WTC11 (cell line): ENCODE results near the gene ACTR3C.

ENCODE experiments used
- CREM ChIP-seq: sonication (generic); formaldehyde crosslinking; IDR thresholded peaks from 2 replicates; pipeline ENCODE4 v1.8.1; 2022; ENCODE audit warnings: mild to moderate bottlenecking, missing genetic modification reagents, moderate library complexity
- ELF4 ChIP-seq: sonication (generic); formaldehyde crosslinking; IDR thresholded peaks from 2 replicates; pipeline ENCODE4 v1.8.1; 2022; ENCODE audit warnings: low read depth, mild to moderate bottlenecking, moderate library complexity, missing genetic modification reagents
- FOXK1 ChIP-seq: sonication (generic); formaldehyde crosslinking; IDR thresholded peaks from 2 replicates; pipeline ENCODE4 v1.8.0; 2022; ENCODE audit warnings: mild to moderate bottlenecking, moderate library complexity, missing genetic modification reagents
- JUN ChIP-seq: sonication (generic); formaldehyde crosslinking; IDR thresholded peaks from 2 replicates; pipeline ENCODE4 v1.8.0; 2023; ENCODE audit warnings: mild to moderate bottlenecking, missing genetic modification reagents
- NFYB ChIP-seq: sonication (generic); formaldehyde crosslinking; conservative IDR thresholded peaks from 2 replicates; pipeline ENCODE4 v1.8.0; 2022; ENCODE audit warnings: low read depth, missing genetic modification reagents
- NR2C2 ChIP-seq: sonication (generic); formaldehyde crosslinking; IDR thresholded peaks from 2 replicates; pipeline ENCODE4 v1.8.0; 2022; ENCODE audit warnings: mild to moderate bottlenecking, missing genetic modification reagents
- TF ChIP-seq, protein P1 (sequence below): fragments of 200-600 bp; IDR thresholded peaks from 2 replicates; pipeline ENCODE4 v1.8.0; 2022; ENCODE audit warnings: antibody characterized with exemption
- TF ChIP-seq, protein P2 (sequence below): sonication (generic); formaldehyde crosslinking; conservative IDR thresholded peaks from 2 replicates; pipeline ENCODE4 v1.8.1; 2022; ENCODE audit warnings: mild to moderate bottlenecking, missing genetic modification reagents
- TF ChIP-seq, protein P3 (sequence below): fragments of 250-450 bp; sonication (Bioruptor Pico); IDR thresholded peaks from 2 replicates; pipeline ENCODE4 v2.1.2; 2022; ENCODE audit warnings: mild to moderate bottlenecking, moderate library complexity
- TF ChIP-seq, protein P4 (sequence below): sonication (generic); formaldehyde crosslinking; IDR thresholded peaks from 2 replicates; pipeline ENCODE4 v1.8.1; 2022; ENCODE audit warnings: low read depth, missing genetic modification reagents, borderline replicate concordance
- TF ChIP-seq, protein P5 (sequence below): fragments of 250-450 bp; sonication (Bioruptor Pico); conservative IDR thresholded peaks from 2 replicates; pipeline ENCODE4 v1.9.0; 2021; ENCODE audit warnings: mild to moderate bottlenecking

DNA sequence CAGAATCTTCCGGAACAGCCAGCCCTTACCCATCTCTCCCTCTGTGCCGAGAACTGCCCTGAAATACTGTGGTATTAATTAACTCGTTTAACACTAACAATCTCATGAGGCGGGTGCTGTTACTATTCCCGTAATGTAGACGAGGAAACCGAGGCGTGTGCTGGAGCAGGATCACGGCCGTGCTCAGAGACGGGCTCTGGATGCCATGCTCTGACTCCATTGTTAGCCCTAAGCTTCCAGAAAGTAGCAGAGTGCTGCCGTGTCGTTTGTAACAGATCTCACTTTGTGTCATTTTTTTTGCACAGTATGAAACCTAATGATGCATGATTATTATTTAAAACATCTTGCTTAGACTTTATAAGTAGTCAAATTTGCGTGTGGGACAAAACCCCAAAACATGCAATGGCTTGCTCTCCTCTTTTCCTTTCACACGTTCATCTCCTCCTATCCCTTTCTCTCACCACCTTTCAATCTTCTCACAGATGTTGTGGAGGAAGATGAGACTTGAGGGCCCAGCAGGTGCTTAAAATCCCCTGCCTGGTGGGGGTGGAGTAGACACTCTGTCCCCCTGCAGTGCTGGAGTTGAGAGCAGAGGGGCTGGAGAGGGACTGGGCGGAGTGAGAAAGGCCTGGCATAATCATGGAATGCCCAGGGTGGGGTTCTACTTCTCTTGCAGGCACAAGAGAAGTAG is 482 bp upstream of the ACTR3C start:
- TF ChIP-seq, protein P1, sequence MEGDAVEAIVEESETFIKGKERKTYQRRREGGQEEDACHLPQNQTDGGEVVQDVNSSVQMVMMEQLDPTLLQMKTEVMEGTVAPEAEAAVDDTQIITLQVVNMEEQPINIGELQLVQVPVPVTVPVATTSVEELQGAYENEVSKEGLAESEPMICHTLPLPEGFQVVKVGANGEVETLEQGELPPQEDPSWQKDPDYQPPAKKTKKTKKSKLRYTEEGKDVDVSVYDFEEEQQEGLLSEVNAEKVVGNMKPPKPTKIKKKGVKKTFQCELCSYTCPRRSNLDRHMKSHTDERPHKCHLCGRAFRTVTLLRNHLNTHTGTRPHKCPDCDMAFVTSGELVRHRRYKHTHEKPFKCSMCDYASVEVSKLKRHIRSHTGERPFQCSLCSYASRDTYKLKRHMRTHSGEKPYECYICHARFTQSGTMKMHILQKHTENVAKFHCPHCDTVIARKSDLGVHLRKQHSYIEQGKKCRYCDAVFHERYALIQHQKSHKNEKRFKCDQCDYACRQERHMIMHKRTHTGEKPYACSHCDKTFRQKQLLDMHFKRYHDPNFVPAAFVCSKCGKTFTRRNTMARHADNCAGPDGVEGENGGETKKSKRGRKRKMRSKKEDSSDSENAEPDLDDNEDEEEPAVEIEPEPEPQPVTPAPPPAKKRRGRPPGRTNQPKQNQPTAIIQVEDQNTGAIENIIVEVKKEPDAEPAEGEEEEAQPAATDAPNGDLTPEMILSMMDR, result no peak
- TF ChIP-seq NR2C2 (CRISPR knock-in tag), result no peak
- no peak for TF ChIP-seq NFYB (CRISPR knock-in tag)
- TF ChIP-seq, protein P2, sequence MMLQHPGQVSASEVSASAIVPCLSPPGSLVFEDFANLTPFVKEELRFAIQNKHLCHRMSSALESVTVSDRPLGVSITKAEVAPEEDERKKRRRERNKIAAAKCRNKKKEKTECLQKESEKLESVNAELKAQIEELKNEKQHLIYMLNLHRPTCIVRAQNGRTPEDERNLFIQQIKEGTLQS (CRISPR knock-in tag), result no peak
- TF ChIP-seq, protein P3, sequence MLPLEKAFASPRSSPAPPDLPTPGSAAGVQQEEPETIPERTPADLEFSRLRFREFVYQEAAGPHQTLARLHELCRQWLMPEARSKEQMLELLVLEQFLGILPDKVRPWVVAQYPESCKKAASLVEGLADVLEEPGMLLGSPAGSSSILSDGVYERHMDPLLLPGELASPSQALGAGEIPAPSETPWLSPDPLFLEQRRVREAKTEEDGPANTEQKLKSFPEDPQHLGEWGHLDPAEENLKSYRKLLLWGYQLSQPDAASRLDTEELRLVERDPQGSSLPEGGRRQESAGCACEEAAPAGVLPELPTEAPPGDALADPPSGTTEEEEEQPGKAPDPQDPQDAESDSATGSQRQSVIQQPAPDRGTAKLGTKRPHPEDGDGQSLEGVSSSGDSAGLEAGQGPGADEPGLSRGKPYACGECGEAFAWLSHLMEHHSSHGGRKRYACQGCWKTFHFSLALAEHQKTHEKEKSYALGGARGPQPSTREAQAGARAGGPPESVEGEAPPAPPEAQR, result no peak
- TF ChIP-seq, protein P4, sequence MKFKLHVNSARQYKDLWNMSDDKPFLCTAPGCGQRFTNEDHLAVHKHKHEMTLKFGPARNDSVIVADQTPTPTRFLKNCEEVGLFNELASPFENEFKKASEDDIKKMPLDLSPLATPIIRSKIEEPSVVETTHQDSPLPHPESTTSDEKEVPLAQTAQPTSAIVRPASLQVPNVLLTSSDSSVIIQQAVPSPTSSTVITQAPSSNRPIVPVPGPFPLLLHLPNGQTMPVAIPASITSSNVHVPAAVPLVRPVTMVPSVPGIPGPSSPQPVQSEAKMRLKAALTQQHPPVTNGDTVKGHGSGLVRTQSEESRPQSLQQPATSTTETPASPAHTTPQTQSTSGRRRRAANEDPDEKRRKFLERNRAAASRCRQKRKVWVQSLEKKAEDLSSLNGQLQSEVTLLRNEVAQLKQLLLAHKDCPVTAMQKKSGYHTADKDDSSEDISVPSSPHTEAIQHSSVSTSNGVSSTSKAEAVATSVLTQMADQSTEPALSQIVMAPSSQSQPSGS (CRISPR knock-in tag), result no peak
- no peak for TF ChIP-seq JUN (CRISPR knock-in tag)
- no peak for TF ChIP-seq FOXK1
- no peak for TF ChIP-seq CREM (CRISPR knock-in tag)
- TF ChIP-seq ELF4 (CRISPR knock-in tag), result no peak
- TF ChIP-seq, protein P5, sequence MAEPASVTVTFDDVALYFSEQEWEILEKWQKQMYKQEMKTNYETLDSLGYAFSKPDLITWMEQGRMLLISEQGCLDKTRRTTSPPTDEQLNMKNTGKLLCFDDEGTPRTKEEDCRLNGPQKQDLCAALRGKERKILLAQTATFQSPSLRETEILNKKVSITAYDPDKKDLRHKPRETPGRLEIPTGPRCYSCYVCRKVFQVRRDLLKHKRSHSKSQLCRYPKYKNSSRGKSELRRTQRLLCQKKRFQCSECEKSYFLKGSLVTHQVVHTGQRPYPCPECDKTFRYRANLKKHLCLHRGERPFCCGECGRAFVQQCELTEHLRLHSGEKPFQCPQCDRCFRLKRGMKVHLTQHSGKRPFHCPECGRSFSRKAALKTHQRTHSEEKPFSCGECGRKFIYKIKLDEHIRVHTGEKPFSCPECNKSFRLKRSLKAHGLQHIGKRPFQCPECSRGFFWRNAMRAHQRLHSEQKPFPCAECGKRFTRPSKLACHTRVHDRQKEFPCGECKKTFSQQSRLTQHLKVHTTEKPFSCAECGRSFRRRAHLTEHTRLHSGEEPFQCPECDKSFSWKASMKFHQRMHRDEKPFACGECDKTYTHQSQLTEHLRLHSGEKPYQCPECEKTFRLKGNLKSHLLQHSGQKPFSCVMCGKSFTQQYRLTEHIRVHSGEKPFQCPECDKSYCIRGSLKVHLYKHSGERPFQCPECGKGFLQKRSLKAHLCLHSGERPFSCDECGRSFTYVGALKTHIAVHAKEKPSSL (CRISPR knock-in tag), result no peak
